HepG2 (cell line): ENCODE results near the gene AQP10. TPM values are rescaled to one million over a fixed set of nuclear protein-coding genes. Genes with fewer than 3 reads are reported as not detected.
A peak's percentile ranks its signal among the peaks of the same experiment; 100 is the strongest.

Experiments
- ATF7-NPFF ChIP-seq: sonication (generic); formaldehyde crosslinking; IDR thresholded peaks from 2 replicates; pipeline ENCODE4 v1.8.1; 2023; ENCODE audit warnings: mild to moderate bottlenecking, low read depth, missing genetic modification reagents, moderate library complexity
- EHMT2 ChIP-seq: fragments of 200-600 bp; sonication (generic); IDR thresholded peaks from 2 replicates; pipeline ENCODE4 v1.7.0; 2017; ENCODE audit warnings: antibody characterized with exemption, low read depth, low read length, borderline replicate concordance
- ESRRA ChIP-seq: sonication (generic); formaldehyde crosslinking; IDR thresholded peaks from 2 replicates; pipeline ENCODE4 v1.5.1; 2020; ENCODE audit warnings: mild to moderate bottlenecking, low read depth, missing genetic modification reagents
- FOXJ3 ChIP-seq: sonication (generic); formaldehyde crosslinking; IDR thresholded peaks from 2 replicates; pipeline ENCODE4 v1.4.0; 2020; ENCODE audit warnings: missing genetic modification reagents, mild to moderate bottlenecking, borderline replicate concordance
- HDAC2 ChIP-seq: sonication (generic); formaldehyde crosslinking; IDR thresholded peaks from 2 replicates; pipeline ENCODE4 v1.4.0; 2020; ENCODE audit warnings: missing genetic modification reagents
- HNRNPH1 ChIP-seq: fragments of 200-400 bp; formaldehyde crosslinking; optimal IDR thresholded peaks from 2 replicates; pipeline ENCODE3; 2017; ENCODE audit warnings: mild to moderate bottlenecking, low read depth, low read length
- MAZ ChIP-seq, 2 experiments: sonication (generic) in 1 of 2; formaldehyde crosslinking in 1 of 2; IDR thresholded peaks; 2 replicates each; pipeline versions ENCODE4 v1.5.0 to v1.6.1; 2012 to 2020; ENCODE audit warnings: low read depth in 2 of 2, mild to moderate bottlenecking in 2 of 2, borderline replicate concordance in 1 of 2, improper control_type of control experiment in 1 of 2, low read length in 1 of 2, missing genetic modification reagents in 1 of 2, moderate library complexity in 1 of 2
- PAX8 ChIP-seq: sonication (generic); formaldehyde crosslinking; IDR thresholded peaks from 2 replicates; pipeline ENCODE4 v1.8.0; 2022; ENCODE audit warnings: mild to moderate bottlenecking, missing genetic modification reagents, borderline replicate concordance
- RARG ChIP-seq: sonication (generic); formaldehyde crosslinking; IDR thresholded peaks from 2 replicates; pipeline ENCODE4 v1.4.0; 2020; ENCODE audit warnings: low read depth, mild to moderate bottlenecking, missing genetic modification reagents
- SMYD3 ChIP-seq: sonication (generic); formaldehyde crosslinking; IDR thresholded peaks from 2 replicates; pipeline ENCODE4 v1.8.1; 2023; ENCODE audit warnings: mild to moderate bottlenecking, missing genetic modification reagents
- SP1 ChIP-seq, 2 experiments: fragments of 450-650 bp in 1 of 2; sonication (generic) in 1 of 2; formaldehyde crosslinking in 1 of 2; IDR thresholded peaks; 2 replicates each; pipeline versions ENCODE4 v1.4.0 to v1.6.1; 2016 to 2020; ENCODE audit warnings: missing genetic modification reagents in 1 of 2
- ZEB1 ChIP-seq: IDR thresholded peaks from 2 replicates; pipeline ENCODE4 v1.6.1; 2012; ENCODE audit warnings: mild to moderate bottlenecking, low read depth, inconsistent platforms; ENCODE audit not compliant: insufficient replicate concordance
- ZNF343 ChIP-seq: sonication (generic); formaldehyde crosslinking; IDR thresholded peaks from 2 replicates; pipeline ENCODE4 v1.4.0; 2020; ENCODE audit warnings: mild to moderate bottlenecking, missing genetic modification reagents
- polyA plus RNA-seq, 8 experiments: library from polyadenylated mRNA; depleted of rRNA in 3 of 8; stranded (reverse) in 7 of 8; unstranded in 1 of 8; fragments of >200 nt; fragmentation: Illumina TruSeq in 4 of 8; extraction: Trizol in 4 of 8; gene quantifications; 2 replicates each; pipeline versions ENCODE4 v1.2.1 to v1.2.3, GENCODE V29; 2011 to 2016; ENCODE audit warnings: low read depth in 4 of 8, missing spikeins in 1 of 8, mixed read lengths in 1 of 8; ENCODE audit not compliant: insufficient read depth in 1 of 8
- total RNA-seq, 5 experiments: library from RNA; depleted of rRNA; stranded (reverse); fragments of >200 nt; fragmentation: Illumina TruSeq; extraction: Trizol; gene quantifications; 2 replicates each; pipeline ENCODE4 v1.2.3, GENCODE V29; 2016; ENCODE audit warnings: low read depth in 1 of 5
- TF ChIP-seq, protein P1 (sequence below): sonication (generic); formaldehyde crosslinking; IDR thresholded peaks from 2 replicates; pipeline ENCODE4 v1.9.0; 2022; ENCODE audit warnings: missing genetic modification reagents, mild to moderate bottlenecking, borderline replicate concordance
- TF ChIP-seq, protein P2 (sequence below), 2 experiments: sonication (generic) in 1 of 2; formaldehyde crosslinking in 1 of 2; IDR thresholded peaks; 2 replicates each; pipeline versions ENCODE4 v1.5.1 to v1.6.1; 2011 to 2020; ENCODE audit warnings: borderline replicate concordance in 1 of 2, low read depth in 1 of 2, low read length in 1 of 2, mild to moderate bottlenecking in 1 of 2, missing genetic modification reagents in 1 of 2, moderate library complexity in 1 of 2
- TF ChIP-seq, protein P3 (sequence below): sonication (generic); formaldehyde crosslinking; IDR thresholded peaks from 2 replicates; pipeline ENCODE4 v1.5.0; 2020; ENCODE audit warnings: missing genetic modification reagents
- TF ChIP-seq, protein P4 (sequence below): sonication (generic); formaldehyde crosslinking; IDR thresholded peaks from 2 replicates; pipeline ENCODE4 v1.5.1; 2020; ENCODE audit warnings: mild to moderate bottlenecking, missing genetic modification reagents, moderate library complexity

AQP10 gene
- total and polyA plus RNA-seq, 2 of the 13 experiments (the other 11 are each of a cell fraction or from before 2014, with no cell fraction given), result 0.30 TPM; not detected in 1

DNA sequence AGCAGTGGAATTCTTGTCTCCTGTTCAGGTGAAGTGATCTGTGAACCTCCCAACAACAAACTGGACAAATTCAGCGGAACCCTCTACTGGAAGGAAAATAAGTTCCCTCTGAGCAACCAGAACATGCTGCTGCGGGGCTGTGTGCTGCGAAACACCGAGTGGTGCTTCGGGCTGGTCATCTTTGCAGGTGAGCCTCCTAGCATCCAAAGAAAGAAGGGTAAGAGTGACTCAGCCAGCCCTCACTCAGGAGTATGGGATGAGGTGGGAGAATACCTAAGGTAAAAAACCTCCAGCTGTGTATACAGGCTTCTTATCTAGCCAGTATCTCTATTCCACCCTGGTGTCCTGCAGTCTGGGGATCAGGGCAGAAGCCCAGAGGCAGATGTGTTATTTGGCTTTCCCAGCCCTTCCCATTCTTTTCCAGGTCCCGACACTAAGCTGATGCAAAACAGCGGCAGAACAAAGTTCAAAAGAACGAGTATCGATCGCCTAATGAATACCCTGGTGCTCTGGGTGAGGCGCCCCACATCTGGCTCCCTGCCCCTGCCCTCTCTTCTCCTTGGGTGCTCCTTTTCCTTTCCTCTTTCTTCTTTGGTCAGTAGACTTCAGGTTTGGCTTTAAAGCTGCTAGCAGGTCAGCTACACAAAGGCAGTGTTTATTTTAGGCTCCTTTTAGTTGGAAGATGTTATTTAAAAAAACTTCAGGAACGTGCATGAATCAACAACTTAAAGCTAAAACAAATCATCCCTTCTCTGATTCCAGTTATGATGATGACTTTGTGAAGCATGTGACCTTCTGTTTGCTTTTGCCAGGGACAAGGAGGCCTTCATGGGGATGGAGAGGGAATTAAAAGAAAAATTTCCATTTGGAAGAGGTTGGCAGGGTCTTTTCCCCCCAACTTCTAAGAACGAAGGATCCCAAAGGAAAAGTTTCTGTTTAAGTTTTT, 13.5 kb downstream of the AQP10 start (continued):
- TF ChIP-seq, protein P1, sequence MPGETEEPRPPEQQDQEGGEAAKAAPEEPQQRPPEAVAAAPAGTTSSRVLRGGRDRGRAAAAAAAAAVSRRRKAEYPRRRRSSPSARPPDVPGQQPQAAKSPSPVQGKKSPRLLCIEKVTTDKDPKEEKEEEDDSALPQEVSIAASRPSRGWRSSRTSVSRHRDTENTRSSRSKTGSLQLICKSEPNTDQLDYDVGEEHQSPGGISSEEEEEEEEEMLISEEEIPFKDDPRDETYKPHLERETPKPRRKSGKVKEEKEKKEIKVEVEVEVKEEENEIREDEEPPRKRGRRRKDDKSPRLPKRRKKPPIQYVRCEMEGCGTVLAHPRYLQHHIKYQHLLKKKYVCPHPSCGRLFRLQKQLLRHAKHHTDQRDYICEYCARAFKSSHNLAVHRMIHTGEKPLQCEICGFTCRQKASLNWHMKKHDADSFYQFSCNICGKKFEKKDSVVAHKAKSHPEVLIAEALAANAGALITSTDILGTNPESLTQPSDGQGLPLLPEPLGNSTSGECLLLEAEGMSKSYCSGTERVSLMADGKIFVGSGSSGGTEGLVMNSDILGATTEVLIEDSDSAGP (CRISPR knock-in tag), result 0 out of 2 replicates have a peak, but pooled peaks have one; percentile 5
- no peak for TF ChIP-seq ZEB1
- peak; percentile 81; the same call in 1 of the 2 replicates for TF ChIP-seq HDAC2 (CRISPR knock-in tag)
- peak; percentile 60; the same call in 1 of the 2 replicates for TF ChIP-seq EHMT2
- peak; percentile 73; the same call in 1 of the 2 replicates for TF ChIP-seq FOXJ3 (CRISPR knock-in tag)
- no peak for TF ChIP-seq PAX8 (CRISPR knock-in tag)
- no peak for TF ChIP-seq ESRRA (CRISPR knock-in tag)
- no peak for TF ChIP-seq ATF7-NPFF (CRISPR knock-in tag)
- no peak for TF ChIP-seq ZNF343
- TF ChIP-seq, protein P2, sequence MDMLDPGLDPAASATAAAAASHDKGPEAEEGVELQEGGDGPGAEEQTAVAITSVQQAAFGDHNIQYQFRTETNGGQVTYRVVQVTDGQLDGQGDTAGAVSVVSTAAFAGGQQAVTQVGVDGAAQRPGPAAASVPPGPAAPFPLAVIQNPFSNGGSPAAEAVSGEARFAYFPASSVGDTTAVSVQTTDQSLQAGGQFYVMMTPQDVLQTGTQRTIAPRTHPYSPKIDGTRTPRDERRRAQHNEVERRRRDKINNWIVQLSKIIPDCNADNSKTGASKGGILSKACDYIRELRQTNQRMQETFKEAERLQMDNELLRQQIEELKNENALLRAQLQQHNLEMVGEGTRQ (IDR thresholded peaks at IDR 0.05; ENCODE audit: low read depth, low read length), result no peak
- TF ChIP-seq, protein P2 (CRISPR knock-in tag; IDR thresholded peaks at IDR 0.05; ENCODE audit: borderline replicate concordance), result 0 out of 2 replicates have a peak, but pooled peaks have one; percentile 45
- no peak for TF ChIP-seq RARG (CRISPR knock-in tag)
- 0 out of 2 replicates have a peak, but pooled peaks have one; percentile 14 for TF ChIP-seq MAZ (IDR thresholded peaks at IDR 0.05; ENCODE audit: borderline replicate concordance, low read depth, low read length)
- TF ChIP-seq MAZ (CRISPR knock-in tag; IDR thresholded peaks at IDR 0.05; ENCODE audit: low read depth), result no peak
- TF ChIP-seq SMYD3 (CRISPR knock-in tag), result no peak
- TF ChIP-seq SP1 (IDR thresholded peaks at IDR 0.05), result no peak
- no peak for TF ChIP-seq SP1 (CRISPR knock-in tag; IDR thresholded peaks at IDR 0.05)
- TF ChIP-seq, protein P3, sequence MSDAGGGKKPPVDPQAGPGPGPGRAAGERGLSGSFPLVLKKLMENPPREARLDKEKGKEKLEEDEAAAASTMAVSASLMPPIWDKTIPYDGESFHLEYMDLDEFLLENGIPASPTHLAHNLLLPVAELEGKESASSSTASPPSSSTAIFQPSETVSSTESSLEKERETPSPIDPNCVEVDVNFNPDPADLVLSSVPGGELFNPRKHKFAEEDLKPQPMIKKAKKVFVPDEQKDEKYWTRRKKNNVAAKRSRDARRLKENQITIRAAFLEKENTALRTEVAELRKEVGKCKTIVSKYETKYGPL (CRISPR knock-in tag), result no peak
- TF ChIP-seq, protein P4, sequence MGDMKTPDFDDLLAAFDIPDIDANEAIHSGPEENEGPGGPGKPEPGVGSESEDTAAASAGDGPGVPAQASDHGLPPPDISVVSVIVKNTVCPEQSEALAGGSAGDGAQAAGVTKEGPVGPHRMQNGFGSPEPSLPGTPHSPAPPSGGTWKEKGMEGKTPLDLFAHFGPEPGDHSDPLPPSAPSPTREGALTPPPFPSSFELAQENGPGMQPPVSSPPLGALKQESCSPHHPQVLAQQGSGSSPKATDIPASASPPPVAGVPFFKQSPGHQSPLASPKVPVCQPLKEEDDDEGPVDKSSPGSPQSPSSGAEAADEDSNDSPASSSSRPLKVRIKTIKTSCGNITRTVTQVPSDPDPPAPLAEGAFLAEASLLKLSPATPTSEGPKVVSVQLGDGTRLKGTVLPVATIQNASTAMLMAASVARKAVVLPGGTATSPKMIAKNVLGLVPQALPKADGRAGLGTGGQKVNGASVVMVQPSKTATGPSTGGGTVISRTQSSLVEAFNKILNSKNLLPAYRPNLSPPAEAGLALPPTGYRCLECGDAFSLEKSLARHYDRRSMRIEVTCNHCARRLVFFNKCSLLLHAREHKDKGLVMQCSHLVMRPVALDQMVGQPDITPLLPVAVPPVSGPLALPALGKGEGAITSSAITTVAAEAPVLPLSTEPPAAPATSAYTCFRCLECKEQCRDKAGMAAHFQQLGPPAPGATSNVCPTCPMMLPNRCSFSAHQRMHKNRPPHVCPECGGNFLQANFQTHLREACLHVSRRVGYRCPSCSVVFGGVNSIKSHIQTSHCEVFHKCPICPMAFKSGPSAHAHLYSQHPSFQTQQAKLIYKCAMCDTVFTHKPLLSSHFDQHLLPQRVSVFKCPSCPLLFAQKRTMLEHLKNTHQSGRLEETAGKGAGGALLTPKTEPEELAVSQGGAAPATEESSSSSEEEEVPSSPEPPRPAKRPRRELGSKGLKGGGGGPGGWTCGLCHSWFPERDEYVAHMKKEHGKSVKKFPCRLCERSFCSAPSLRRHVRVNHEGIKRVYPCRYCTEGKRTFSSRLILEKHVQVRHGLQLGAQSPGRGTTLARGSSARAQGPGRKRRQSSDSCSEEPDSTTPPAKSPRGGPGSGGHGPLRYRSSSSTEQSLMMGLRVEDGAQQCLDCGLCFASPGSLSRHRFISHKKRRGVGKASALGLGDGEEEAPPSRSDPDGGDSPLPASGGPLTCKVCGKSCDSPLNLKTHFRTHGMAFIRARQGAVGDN (CRISPR knock-in tag), result no peak
- TF ChIP-seq HNRNPH1, result no peak
